ENCODE measurements around the gene TRAPPC12. TPM values are rescaled to one million over a fixed set of nuclear protein-coding genes. Genes with fewer than 3 reads are reported as not detected.

The TRAPPC12 gene
- total RNA-seq, 4 donors from 2014 or later, result 52.2 to 90.7 (median 77.6) TPM

DNA sequence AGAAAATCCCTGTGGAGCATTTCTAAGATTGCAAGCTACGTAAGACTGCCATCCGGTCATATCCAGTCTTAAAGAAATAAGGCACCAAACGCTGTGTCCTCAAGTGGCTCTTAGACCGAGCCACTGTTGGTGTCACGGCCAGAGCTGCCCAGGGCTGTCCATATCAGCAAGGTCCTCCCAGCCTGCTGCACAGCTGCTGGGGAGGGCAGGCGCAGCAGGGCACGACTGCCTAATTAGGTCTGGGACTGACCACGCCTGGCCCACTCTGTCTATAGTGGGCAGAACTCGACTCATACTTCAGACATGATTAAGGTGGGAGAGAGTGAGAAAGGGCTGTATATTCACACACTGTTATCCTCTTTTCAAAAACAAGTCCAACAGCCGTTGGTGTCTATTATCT is 41.2 kb upstream of the TRAPPC12 start:
- TF ChIP-seq EP300 (IDR thresholded peaks at IDR 0.05), result no peak
- TF ChIP-seq POLR2AphosphoS5 (IDR thresholded peaks at IDR 0.05), result no peak
- no peak for TF ChIP-seq POLR2A (IDR thresholded peaks at IDR 0.05)
- TF ChIP-seq, protein P1, sequence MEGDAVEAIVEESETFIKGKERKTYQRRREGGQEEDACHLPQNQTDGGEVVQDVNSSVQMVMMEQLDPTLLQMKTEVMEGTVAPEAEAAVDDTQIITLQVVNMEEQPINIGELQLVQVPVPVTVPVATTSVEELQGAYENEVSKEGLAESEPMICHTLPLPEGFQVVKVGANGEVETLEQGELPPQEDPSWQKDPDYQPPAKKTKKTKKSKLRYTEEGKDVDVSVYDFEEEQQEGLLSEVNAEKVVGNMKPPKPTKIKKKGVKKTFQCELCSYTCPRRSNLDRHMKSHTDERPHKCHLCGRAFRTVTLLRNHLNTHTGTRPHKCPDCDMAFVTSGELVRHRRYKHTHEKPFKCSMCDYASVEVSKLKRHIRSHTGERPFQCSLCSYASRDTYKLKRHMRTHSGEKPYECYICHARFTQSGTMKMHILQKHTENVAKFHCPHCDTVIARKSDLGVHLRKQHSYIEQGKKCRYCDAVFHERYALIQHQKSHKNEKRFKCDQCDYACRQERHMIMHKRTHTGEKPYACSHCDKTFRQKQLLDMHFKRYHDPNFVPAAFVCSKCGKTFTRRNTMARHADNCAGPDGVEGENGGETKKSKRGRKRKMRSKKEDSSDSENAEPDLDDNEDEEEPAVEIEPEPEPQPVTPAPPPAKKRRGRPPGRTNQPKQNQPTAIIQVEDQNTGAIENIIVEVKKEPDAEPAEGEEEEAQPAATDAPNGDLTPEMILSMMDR (IDR thresholded peaks at IDR 0.05), result no peak
- no peaks in the 10 kb centered on the region for H3K27me3 ChIP-seq
- H3K27ac ChIP-seq, result no peak overlapping the region
- WGBS, 2 donors (ENCODE audit: low coverage in 1 of 2), result 92 to 93% methylated on average over 5 to 9 of the region's 10 CpGs
- no peak overlapping the region for H3K4me3 ChIP-seq
- no peaks in the 10 kb centered on the region for H3K9me3 ChIP-seq
- peaks cover 0 to 7% (median 0%) of the 10 kb centered on the region in 3 donors for H3K4me1 ChIP-seq
- peaks cover 0 to 35% of the 10 kb centered on the region in 2 donors for H3K36me3 ChIP-seq
- ATAC-seq, result no peak

DNA sequence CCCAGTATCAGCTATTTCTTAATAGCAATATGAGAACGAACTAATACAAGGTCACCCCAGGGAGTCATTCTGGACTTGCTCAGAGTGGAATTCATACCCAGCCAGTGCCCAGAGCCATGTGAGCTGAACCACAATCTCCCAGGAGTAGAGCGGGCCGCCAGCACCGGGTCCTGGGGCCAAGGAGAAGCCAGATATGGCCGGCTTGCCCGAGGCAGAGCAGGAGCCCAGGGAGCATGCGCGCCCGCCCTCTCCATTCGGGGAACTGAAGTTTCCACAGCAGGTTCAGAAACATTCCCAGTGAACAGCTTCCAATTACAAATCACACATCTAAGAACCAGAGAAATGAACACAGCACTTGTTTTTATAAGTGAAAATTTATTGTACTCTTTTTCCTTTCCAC is 39.4 kb upstream of the TRAPPC12 start:
- H3K4me1 ChIP-seq, result peaks cover 0 to 2% (median 0%) of the 10 kb centered on the region in 3 donors
- no peak for ATAC-seq
- no peak overlapping the region for H3K27ac ChIP-seq
- no peak overlapping the region for H3K4me3 ChIP-seq
- no peaks in the 10 kb centered on the region for H3K9me3 ChIP-seq
- H3K27me3 ChIP-seq, result no peaks in the 10 kb centered on the region
- 100% methylated on average over 6 of the region's 10 CpGs; no CpG with 5 or more reads in 1 of the 2 donors for WGBS, 2 donors (ENCODE audit: low coverage in 1 of 2)
- no peak for TF ChIP-seq EP300 (IDR thresholded peaks at IDR 0.05)
- no peak for TF ChIP-seq POLR2A (IDR thresholded peaks at IDR 0.05)
- TF ChIP-seq POLR2AphosphoS5 (IDR thresholded peaks at IDR 0.05), result no peak
- TF ChIP-seq, protein P1 (IDR thresholded peaks at IDR 0.05), result no peak
- peaks cover 0 to 27% of the 10 kb centered on the region in 2 donors for H3K36me3 ChIP-seq

DNA sequence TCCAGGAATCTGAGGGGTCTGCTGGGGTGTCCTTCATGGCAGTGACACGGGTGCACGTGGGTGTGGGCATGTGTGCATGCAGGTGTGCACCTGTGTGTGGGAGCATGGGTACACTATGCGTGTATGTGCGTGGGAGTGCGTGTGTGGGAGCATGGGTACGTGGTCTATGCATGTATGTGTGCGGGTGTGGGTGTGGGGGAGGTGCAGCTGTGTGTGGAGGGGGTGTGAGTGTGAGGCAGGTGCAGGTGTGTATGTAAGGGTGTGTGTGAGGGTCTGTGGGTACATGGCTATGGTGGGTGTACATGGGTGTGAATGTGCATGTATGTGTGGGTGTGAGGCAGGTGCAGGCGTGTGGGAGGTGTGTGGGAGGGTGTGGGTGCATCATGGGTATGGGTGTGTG is 38.2 kb upstream of the TRAPPC12 start:
- no peak for ATAC-seq
- H3K4me1 ChIP-seq, result no peaks in the 10 kb centered on the region
- no peak overlapping the region for H3K4me3 ChIP-seq
- H3K36me3 ChIP-seq, result peaks cover 0 to 24% of the 10 kb centered on the region in 2 donors
- no peaks in the 10 kb centered on the region for H3K9me3 ChIP-seq
- 80 to 98% methylated on average over 5 to 6 of the region's 8 CpGs for WGBS, 2 donors (ENCODE audit: low coverage in 1 of 2)
- TF ChIP-seq POLR2AphosphoS5 (IDR thresholded peaks at IDR 0.05), result no peak
- no peak for TF ChIP-seq EP300 (IDR thresholded peaks at IDR 0.05)
- TF ChIP-seq POLR2A (IDR thresholded peaks at IDR 0.05), result no peak
- TF ChIP-seq, protein P1 (IDR thresholded peaks at IDR 0.05), result no peak
- no peaks in the 10 kb centered on the region for H3K27me3 ChIP-seq
- no peak overlapping the region for H3K27ac ChIP-seq

DNA sequence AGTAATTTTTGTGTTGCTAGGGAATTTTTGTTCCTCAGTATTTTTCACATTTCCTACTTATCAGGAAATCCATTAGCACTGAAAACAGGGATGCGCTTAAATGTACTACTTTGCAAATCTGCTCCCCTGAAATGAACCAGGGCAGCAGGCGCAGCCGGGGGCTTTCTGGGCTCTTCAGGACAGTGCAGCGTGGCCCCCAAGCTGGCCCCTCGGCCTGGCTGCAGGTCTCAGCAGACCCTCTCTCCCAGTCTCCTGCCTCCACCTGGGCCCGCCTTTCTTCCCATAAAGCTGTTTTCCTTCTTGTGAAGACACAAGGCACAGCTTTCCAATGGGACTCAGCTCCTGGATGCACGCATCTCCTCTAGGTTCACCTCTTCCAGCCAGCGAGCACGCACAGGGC is 37.2 kb upstream of the TRAPPC12 start:
- H3K4me1 ChIP-seq, result no peaks in the 10 kb centered on the region
- H3K36me3 ChIP-seq, result peaks cover 0 to 27% of the 10 kb centered on the region in 2 donors
- ATAC-seq, result no peak
- no peak overlapping the region for H3K27ac ChIP-seq
- H3K27me3 ChIP-seq, result no peaks in the 10 kb centered on the region
- no peaks in the 10 kb centered on the region for H3K9me3 ChIP-seq
- no peak for TF ChIP-seq POLR2A (IDR thresholded peaks at IDR 0.05)
- TF ChIP-seq EP300 (IDR thresholded peaks at IDR 0.05), result no peak
- TF ChIP-seq POLR2AphosphoS5 (IDR thresholded peaks at IDR 0.05), result no peak
- TF ChIP-seq, protein P1 (IDR thresholded peaks at IDR 0.05), result no peak
- H3K4me3 ChIP-seq, result no peak overlapping the region
- 80 to 92% methylated on average over 2 to 8 of the region's 9 CpGs for WGBS, 2 donors (ENCODE audit: low coverage in 1 of 2)

DNA sequence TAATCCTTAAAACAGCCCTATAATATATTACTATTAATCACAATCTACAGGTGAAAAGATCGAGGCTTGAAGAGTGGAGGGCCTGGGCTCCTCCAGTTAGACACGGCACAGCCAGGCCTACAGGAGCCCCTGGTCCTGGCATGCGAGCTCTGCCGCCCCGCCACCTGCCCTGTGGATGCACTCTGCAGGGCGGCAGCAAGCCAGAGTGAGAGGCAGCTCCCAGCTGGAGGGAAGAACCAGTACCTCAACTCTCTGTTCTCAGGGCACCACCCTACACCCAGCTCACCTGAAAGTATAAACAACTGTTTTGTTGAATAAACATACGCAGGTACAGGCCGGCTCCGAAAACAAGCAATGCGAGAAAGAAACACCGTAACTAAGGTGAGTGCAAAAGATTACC is 36.5 kb upstream of the TRAPPC12 start:
- WGBS, 2 donors (ENCODE audit: low coverage in 1 of 2), result 87 to 90% methylated on average over 7 to 8 of the region's 11 CpGs
- Histone ChIP-seq H3K4me3 (no peak overlapping the region), H3K9me3 (no peaks in the 10 kb centered on the region), H3K27ac (no peak overlapping the region), H3K36me3 (peaks cover 0 to 24% of the 10 kb centered on the region in 2 donors), H3K4me1 (no peaks in the 10 kb centered on the region), H3K27me3 (no peaks in the 10 kb centered on the region)
- TF ChIP-seq, protein P1 (IDR thresholded peaks at IDR 0.05), result no peak
- TF ChIP-seq POLR2A (IDR thresholded peaks at IDR 0.05), result no peak
- TF ChIP-seq EP300 (IDR thresholded peaks at IDR 0.05), result no peak
- TF ChIP-seq POLR2AphosphoS5 (IDR thresholded peaks at IDR 0.05), result no peak
- ATAC-seq, result no peak

All from gastroesophageal sphincter (tissue), 4 donors.